GM12872 (cell line): ENCODE results near the gene CDC26.

ENCODE experiments used
- TF ChIP-seq, protein P1 (sequence below): IDR thresholded peaks from 3 replicates; pipeline ENCODE4 v1.5.1; 2011; ENCODE audit warnings: low read depth, mild to moderate bottlenecking, low read length, moderate library complexity; ENCODE audit not compliant: insufficient read depth

CDC26 gene

GRCh38 chr9:113220467-113221002 lies 54.8 kb downstream of the CDC26 start:
- TF ChIP-seq, protein P1, sequence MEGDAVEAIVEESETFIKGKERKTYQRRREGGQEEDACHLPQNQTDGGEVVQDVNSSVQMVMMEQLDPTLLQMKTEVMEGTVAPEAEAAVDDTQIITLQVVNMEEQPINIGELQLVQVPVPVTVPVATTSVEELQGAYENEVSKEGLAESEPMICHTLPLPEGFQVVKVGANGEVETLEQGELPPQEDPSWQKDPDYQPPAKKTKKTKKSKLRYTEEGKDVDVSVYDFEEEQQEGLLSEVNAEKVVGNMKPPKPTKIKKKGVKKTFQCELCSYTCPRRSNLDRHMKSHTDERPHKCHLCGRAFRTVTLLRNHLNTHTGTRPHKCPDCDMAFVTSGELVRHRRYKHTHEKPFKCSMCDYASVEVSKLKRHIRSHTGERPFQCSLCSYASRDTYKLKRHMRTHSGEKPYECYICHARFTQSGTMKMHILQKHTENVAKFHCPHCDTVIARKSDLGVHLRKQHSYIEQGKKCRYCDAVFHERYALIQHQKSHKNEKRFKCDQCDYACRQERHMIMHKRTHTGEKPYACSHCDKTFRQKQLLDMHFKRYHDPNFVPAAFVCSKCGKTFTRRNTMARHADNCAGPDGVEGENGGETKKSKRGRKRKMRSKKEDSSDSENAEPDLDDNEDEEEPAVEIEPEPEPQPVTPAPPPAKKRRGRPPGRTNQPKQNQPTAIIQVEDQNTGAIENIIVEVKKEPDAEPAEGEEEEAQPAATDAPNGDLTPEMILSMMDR: no peak

DNA sequence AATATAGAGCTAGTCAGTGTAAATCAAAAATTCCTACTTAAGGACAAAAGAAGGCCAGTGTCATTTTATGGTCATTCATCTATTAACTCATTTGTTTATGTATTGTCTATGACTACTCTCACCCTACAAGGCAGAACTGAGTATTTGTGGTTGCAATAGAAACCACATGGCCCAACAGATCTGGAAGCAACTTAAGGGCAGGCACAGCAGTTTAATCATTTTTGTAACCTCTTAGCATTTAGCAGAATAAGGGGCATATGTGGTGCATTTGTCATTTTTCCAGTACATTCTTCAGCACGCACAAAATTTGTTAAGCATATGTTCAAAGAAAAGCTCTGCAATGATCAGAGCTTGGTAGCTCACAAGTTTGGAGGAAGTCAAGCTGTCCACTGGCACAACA lies 55.4 kb downstream of the CDC26 start:
- TF ChIP-seq, protein P1: no peak

DNA sequence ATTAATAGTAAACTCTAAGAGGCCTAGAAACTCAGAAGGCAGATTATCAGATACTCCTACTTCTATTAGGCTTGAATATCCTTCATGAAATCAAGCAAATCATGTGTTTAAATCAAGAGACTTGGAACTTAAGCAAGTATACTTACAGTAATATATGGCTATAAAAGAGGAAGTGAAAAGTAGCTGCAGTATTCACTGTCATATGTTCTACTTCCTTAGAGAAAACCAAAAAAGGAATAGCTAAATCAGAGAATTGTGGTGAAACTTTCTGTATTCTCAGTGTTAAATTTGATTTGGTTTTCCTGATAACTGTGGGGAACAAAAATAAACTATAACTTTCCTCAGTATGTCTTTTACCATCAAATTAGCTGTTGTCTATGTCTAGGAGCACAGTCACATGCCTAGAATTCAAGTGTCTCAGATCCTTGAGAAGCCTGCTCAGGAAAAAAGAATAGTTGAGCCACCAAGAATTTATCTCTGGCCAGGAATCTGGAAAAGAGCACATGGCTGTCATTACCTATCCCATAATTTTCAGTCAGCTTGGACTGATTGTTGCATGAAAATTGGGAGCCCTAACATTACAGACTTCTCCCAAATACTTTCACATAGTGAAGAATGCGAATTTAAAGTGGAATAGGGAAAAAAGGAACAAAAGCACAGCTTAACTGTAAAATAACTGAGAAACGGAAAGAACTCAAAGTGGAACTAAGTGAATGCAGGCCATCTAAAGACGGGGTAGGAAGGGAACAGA lies 56.0 kb downstream of the CDC26 start:
- TF ChIP-seq, protein P1: no peak
